Measurements from ENCODE around the gene DROSHA.

GRCh38 chr5:31487506-31487905 lies 44.4 kb downstream of the DROSHA start:
- TF ChIP-seq CTCF (conservative IDR thresholded peaks at IDR 0.05) (no peak), ZFX (IDR thresholded peaks at IDR 0.05) (no peak)

Measured in C4-2B (cell line).